ENCODE measurements around the gene SEL1L3.

- TF ChIP-seq POU2F2 (IDR thresholded peaks at IDR 0.05; ENCODE audit: low read depth, low read length) (no peak), TAF1 (IDR thresholded peaks at IDR 0.05; ENCODE audit: low read depth, low read length) (no peak), POLR2AphosphoS5 (IDR thresholded peaks at IDR 0.05; ENCODE audit: low read depth, low read length) (no peak), SPI1 (IDR thresholded peaks at IDR 0.05; ENCODE audit: low read depth, low read length) (no peak)
Observed at GRCh38 chr4:25729564-25729963, 133.2 kb downstream of the SEL1L3 start.

All from GM12891 (cell line).